Keratinocyte (primary cell): ENCODE measurements around the gene CYP17A1. TPM values are rescaled to one million over a fixed set of nuclear protein-coding genes. Genes with fewer than 3 reads are reported as not detected.
A peak's percentile ranks its signal among the peaks of the same experiment; 100 is the strongest.

Experiments
- DNase-seq: peaks from one replicate; pipeline ENCODE4 v3.0.0-alpha.2; 2011; ENCODE audit warnings: low read depth, missing footprints, low spot score
- FAIRE-seq: peaks from 2 replicates; lab custom pipeline; 2011; peaks lifted over from hg19 to GRCh38; lab: Jason Lieb, UNC
- H2AFZ ChIP-seq: 2 replicates; pipeline ENCODE4 v1.6.0; 2012; ENCODE audit warnings: low read length, control low read depth, inconsistent platforms; ENCODE audit not compliant: control insufficient read depth
- H3K27ac ChIP-seq: 2 replicates; pipeline ENCODE4 v1.5.1; 2011; ENCODE audit warnings: low read length; ENCODE audit not compliant: control insufficient read depth, insufficient read depth
- H3K27me3 ChIP-seq: 3 replicates; pipeline ENCODE4 v1.6.0; 2011; ENCODE audit warnings: low read length; ENCODE audit not compliant: control insufficient read depth, insufficient read depth; ENCODE audit errors: extremely low read depth
- H3K36me3 ChIP-seq, 2 experiments: 2 replicates in 1 of 2; 3 replicates in 1 of 2; pipeline ENCODE4 v1.5.1; 2011; ENCODE audit warnings: low read length in 2 of 2, mild to moderate bottlenecking in 1 of 2; ENCODE audit not compliant: control insufficient read depth in 2 of 2, insufficient read depth in 2 of 2; ENCODE audit errors: extremely low read depth in 1 of 2
- H3K4me1 ChIP-seq: 3 replicates; pipeline ENCODE4 v1.5.1; 2011; ENCODE audit warnings: low read length; ENCODE audit not compliant: control insufficient read depth, insufficient read depth; ENCODE audit errors: extremely low read depth
- H3K4me2 ChIP-seq: 3 replicates; pipeline ENCODE4 v1.6.0; 2011; ENCODE audit warnings: low read depth, low read length; ENCODE audit not compliant: control insufficient read depth, insufficient read depth; ENCODE audit errors: extremely low read depth
- H3K4me3 ChIP-seq, 3 experiments: fragments of 200-600 bp in 1 of 3; sonication (generic) in 1 of 3; 2 replicates in 2 of 3; 3 replicates in 1 of 3; pipeline ENCODE4 v1.5.1; 2011 to 2016; ENCODE audit warnings: low read length in 3 of 3, mild to moderate bottlenecking in 3 of 3, control low read depth in 2 of 3, inconsistent platforms in 1 of 3, low read depth in 1 of 3, mixed read lengths in 1 of 3, mixed run types in 1 of 3, moderate library complexity in 1 of 3; ENCODE audit not compliant: control insufficient read depth in 2 of 3, insufficient read depth in 2 of 3; ENCODE audit errors: extremely low read depth in 1 of 3
- H3K79me2 ChIP-seq: 2 replicates; pipeline ENCODE4 v1.6.0; 2012; ENCODE audit warnings: low read length; ENCODE audit not compliant: control insufficient read depth, insufficient read depth
- H3K9ac ChIP-seq: 3 replicates; pipeline ENCODE4 v1.6.0; 2011; ENCODE audit warnings: low read length; ENCODE audit not compliant: control insufficient read depth, insufficient read depth; ENCODE audit errors: extremely low read depth
- H3K9me1 ChIP-seq: 3 replicates; pipeline ENCODE4 v1.6.0; 2011; ENCODE audit warnings: low read length; ENCODE audit not compliant: control insufficient read depth, insufficient read depth; ENCODE audit errors: extremely low read depth
- H3K9me3 ChIP-seq: 2 replicates; pipeline ENCODE4 v1.5.1; 2012; ENCODE audit warnings: low read depth, low read length; ENCODE audit not compliant: control insufficient read depth
- H4K20me1 ChIP-seq: 3 replicates; pipeline ENCODE4 v1.6.0; 2011; ENCODE audit warnings: low read length; ENCODE audit not compliant: control insufficient read depth, insufficient read depth; ENCODE audit errors: extremely low read depth
- EZH2 ChIP-seq: IDR thresholded peaks from one replicate; pipeline ENCODE4 v1.6.1; 2012; ENCODE audit warnings: inconsistent platforms, mild to moderate bottlenecking, low read length, moderate library complexity
- dilution Hi-C: fragments of 300-500 bp; cut with MboI; formaldehyde crosslinking; loops from one replicate; pipeline ENCODE4 v1.7.0; 2020; ENCODE audit warnings: low sequenced_read_pairs; ENCODE audit not compliant: extremely low pct_ligation_motif_present
- polyA plus RNA-seq, 5 experiments: library from polyadenylated mRNA; depleted of rRNA in 3 of 5; stranded (reverse) in 3 of 5; stranded (forward) in 1 of 5; unstranded in 1 of 5; fragments of >200 nt; gene quantifications; 1 replicate in 1 of 5; 2 replicates in 3 of 5; 3 replicates in 1 of 5; pipeline versions ENCODE4 v1.2.1 to v1.2.3, GENCODE V29; 2011 to 2012; ENCODE audit warnings: missing spikeins in 2 of 5, low read depth in 1 of 5, low replicate concordance in 1 of 5
- TF ChIP-seq, protein P1 (sequence below), 3 experiments: IDR thresholded peaks in 1 of 3; conservative IDR thresholded peaks in 1 of 3; optimal IDR thresholded peaks in 1 of 3; 2 replicates in 2 of 3; 3 replicates in 1 of 3; pipeline versions ENCODE3 to v1.5.1; 2011; ENCODE audit warnings: low read length in 3 of 3, mild to moderate bottlenecking in 3 of 3, moderate library complexity in 2 of 3, control low read depth in 1 of 3, inconsistent platforms in 1 of 3; ENCODE audit not compliant: insufficient read depth in 2 of 3; ENCODE audit errors: extremely low read depth in 1 of 3

The CYP17A1 gene
- polyA plus RNA-seq, 1 donor (not counting 4 experiments of a cell fraction or from before 2014, with no cell fraction given), result not detected

DNA sequence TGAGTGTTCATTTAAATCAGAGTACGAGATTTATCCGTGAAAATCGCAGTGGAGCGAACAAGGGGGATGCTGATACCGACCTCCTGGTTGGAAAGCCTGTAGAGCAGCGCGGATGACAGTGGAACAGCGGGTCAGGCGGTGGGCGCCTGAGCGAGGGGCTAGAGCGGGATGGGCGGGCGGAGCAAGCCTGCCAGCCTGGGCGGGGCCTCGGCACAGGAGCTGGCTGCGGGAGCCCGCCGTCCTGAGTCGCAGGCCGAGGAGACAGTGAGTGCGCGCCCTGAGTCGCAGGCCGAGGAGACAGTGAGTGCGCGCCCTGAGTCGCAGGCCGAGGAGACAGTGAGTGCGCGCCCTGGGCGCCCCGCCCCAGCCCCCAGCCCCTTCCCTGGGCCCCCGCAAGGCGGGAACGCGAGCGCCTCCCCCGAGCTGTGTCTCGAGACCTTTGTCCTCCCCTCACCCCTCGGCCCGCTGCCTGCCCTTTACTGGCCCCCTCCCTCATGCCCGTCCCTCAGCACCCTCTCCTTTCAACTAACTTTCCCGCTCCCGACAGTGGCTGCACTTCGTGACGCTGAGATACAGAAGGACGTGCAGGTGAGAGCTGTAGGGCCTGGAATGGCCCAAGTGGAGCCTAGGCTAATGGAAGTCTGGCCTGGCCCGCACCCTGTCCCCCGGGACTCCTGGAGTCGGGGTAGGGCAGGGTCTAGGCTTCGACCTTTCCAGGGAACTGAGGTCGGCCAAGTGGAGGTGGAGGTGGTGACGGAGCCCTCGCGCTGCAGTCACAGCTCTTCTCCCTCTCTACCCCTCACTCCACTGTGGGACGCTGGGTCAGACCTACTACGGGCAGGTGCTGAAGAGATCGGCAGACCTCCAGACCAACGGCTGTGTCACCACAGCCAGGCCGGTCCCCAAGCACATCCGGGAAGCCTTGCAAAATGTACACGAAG is 32.3 kb upstream of the CYP17A1 start, which contains the start of gene AS3MT:
TSS of gene AS3MT (plus strand) at position 213 of the 941 bp plus-strand sequence. CDS start at position 336, 123 bp downstream.
- peak within 1 kb of the TSS; percentile 19 to 70 (median 48) for H3K4me3 ChIP-seq
- H3K79me2 ChIP-seq, result no peaks in the 10 kb centered on the region
- no peak for DNase-seq
- H3K4me2 ChIP-seq, result peak within 1 kb of the TSS; percentile 89
- H3K4me1 ChIP-seq, result peaks cover 5% of the 10 kb centered on the region
- no peaks in the 10 kb centered on the region for H3K27me3 ChIP-seq
- no peaks in the 10 kb centered on the region for H3K36me3 ChIP-seq
- H3K9ac ChIP-seq, result peak within 1 kb of the TSS; percentile 52
- no peaks in the 10 kb centered on the region for H3K9me3 ChIP-seq
- no peak for TF ChIP-seq EZH2
- TF ChIP-seq, protein P1, sequence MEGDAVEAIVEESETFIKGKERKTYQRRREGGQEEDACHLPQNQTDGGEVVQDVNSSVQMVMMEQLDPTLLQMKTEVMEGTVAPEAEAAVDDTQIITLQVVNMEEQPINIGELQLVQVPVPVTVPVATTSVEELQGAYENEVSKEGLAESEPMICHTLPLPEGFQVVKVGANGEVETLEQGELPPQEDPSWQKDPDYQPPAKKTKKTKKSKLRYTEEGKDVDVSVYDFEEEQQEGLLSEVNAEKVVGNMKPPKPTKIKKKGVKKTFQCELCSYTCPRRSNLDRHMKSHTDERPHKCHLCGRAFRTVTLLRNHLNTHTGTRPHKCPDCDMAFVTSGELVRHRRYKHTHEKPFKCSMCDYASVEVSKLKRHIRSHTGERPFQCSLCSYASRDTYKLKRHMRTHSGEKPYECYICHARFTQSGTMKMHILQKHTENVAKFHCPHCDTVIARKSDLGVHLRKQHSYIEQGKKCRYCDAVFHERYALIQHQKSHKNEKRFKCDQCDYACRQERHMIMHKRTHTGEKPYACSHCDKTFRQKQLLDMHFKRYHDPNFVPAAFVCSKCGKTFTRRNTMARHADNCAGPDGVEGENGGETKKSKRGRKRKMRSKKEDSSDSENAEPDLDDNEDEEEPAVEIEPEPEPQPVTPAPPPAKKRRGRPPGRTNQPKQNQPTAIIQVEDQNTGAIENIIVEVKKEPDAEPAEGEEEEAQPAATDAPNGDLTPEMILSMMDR (optimal IDR thresholded peaks at IDR 0.05 in 1 of 3, IDR thresholded peaks at IDR 0.05 in 1 of 3, conservative IDR thresholded peaks at IDR 0.05 in 1 of 3; ENCODE audit: extremely low read depth in 1 of 3, insufficient read depth in 2 of 3, low read length in 3 of 3), result no peak
- H2AFZ ChIP-seq, result peak within 1 kb of the TSS; percentile 93
- no peak for FAIRE-seq
- no peak within 1 kb of the TSS for H3K27ac ChIP-seq
- H4K20me1 ChIP-seq, result no peaks in the 10 kb centered on the region
- dilution Hi-C loops, result no loop called here
- H3K9me1 ChIP-seq, result no peaks in the 10 kb centered on the region

DNA sequence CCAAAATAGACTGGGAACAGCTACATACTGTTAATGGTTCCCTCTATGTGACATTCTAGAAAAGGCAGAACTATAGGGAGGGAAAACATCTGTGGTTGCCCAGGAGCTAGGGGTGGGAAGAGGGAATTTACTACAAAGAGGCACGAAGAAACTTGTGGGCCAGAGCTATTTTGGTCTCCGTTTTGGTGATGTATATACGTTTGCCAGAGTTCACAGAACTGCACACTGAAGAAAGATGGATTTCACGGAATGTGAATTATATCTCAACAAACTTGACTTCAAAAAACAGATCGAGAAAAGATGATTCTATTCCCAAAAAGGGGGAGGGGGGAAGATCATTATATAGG is 31.7 kb upstream of the CYP17A1 start:
- no peak for TF ChIP-seq EZH2
- TF ChIP-seq, protein P1 (optimal IDR thresholded peaks at IDR 0.05 in 1 of 3, IDR thresholded peaks at IDR 0.05 in 1 of 3, conservative IDR thresholded peaks at IDR 0.05 in 1 of 3; ENCODE audit: extremely low read depth in 1 of 3, insufficient read depth in 2 of 3, low read length in 3 of 3), result no peak
- H3K9ac ChIP-seq, result no peak overlapping the region
- H3K36me3 ChIP-seq, result no peaks in the 10 kb centered on the region
- no peaks in the 10 kb centered on the region for H4K20me1 ChIP-seq
- DNase-seq (no peak), FAIRE-seq (no peak)
- H3K4me2 ChIP-seq, result peak overlapping the region; percentile 73
- H3K27ac ChIP-seq, result no peak overlapping the region
- peaks cover 5% of the 10 kb centered on the region for H3K4me1 ChIP-seq
- peak overlapping the region; percentile 19 to 70 (median 48) for H3K4me3 ChIP-seq
- dilution Hi-C loops, result no loop called here
- H3K9me1 ChIP-seq, result no peaks in the 10 kb centered on the region
- H3K27me3 ChIP-seq, result no peaks in the 10 kb centered on the region
- no peaks in the 10 kb centered on the region for H3K9me3 ChIP-seq
- no peaks in the 10 kb centered on the region for H3K79me2 ChIP-seq
- peak overlapping the region; percentile 93 for H2AFZ ChIP-seq
